Trophoblast cell (in vitro differentiated cells and primary cell): ENCODE results near the gene EEIG1.

ENCODE experiments used
- DNase-seq, 2 donors: peaks; one replicate each; pipeline ENCODE4 v3.0.0-alpha.2; 2016
- H2AFZ ChIP-seq: 2 replicates; pipeline ENCODE4 v1.6.1; 2013; ENCODE audit warnings: low read length, moderate library complexity, mild to moderate bottlenecking; ENCODE audit not compliant: insufficient read depth, poor library complexity
- H2AK5ac ChIP-seq: 2 replicates; pipeline ENCODE4 v1.6.1; 2013; ENCODE audit warnings: mild to moderate bottlenecking, low read length
- H2BK120ac ChIP-seq: 2 replicates; pipeline ENCODE4 v1.6.1; 2013; ENCODE audit warnings: low read length, mild to moderate bottlenecking, moderate library complexity; ENCODE audit not compliant: insufficient read depth, poor library complexity
- H2BK12ac ChIP-seq: 2 replicates; pipeline ENCODE4 v1.6.1; 2013; ENCODE audit warnings: mild to moderate bottlenecking, low read length, moderate library complexity
- H2BK5ac ChIP-seq: 2 replicates; pipeline ENCODE4 v1.6.1; 2013; ENCODE audit warnings: low read length, low read depth, moderate library complexity, mild to moderate bottlenecking; ENCODE audit not compliant: poor library complexity
- H3K14ac ChIP-seq: 2 replicates; pipeline ENCODE4 v1.6.1; 2013; ENCODE audit warnings: mild to moderate bottlenecking, low read length
- H3K18ac ChIP-seq: 2 replicates; pipeline ENCODE4 v1.6.1; 2013; ENCODE audit warnings: mild to moderate bottlenecking, low read length
- H3K23ac ChIP-seq: 2 replicates; pipeline ENCODE4 v1.6.1; 2013; ENCODE audit warnings: low read length
- H3K27ac ChIP-seq: 2 replicates; pipeline ENCODE4 v1.5.1; 2013; ENCODE audit warnings: low read depth, mild to moderate bottlenecking, inconsistent platforms, low read length, moderate library complexity
- H3K27me3 ChIP-seq: 2 replicates; pipeline ENCODE4 v1.6.1; 2013; ENCODE audit warnings: inconsistent platforms, mild to moderate bottlenecking, low read length, moderate library complexity; ENCODE audit not compliant: insufficient read depth
- H3K36me3 ChIP-seq, 2 experiments: 1 replicate in 1 of 2; 2 replicates in 1 of 2; pipeline ENCODE4 v1.6.1; 2013; ENCODE audit warnings: low read length in 2 of 2, mild to moderate bottlenecking in 2 of 2, moderate library complexity in 1 of 2; ENCODE audit not compliant: insufficient read depth in 2 of 2, control insufficient read depth in 1 of 2
- H3K4ac ChIP-seq: 2 replicates; pipeline ENCODE4 v1.6.1; 2013; ENCODE audit warnings: low read depth, mild to moderate bottlenecking, low read length, moderate library complexity
- H3K4me1 ChIP-seq, 2 experiments: 1 replicate in 1 of 2; 2 replicates in 1 of 2; pipeline ENCODE4 v1.6.1; 2013; ENCODE audit warnings: low read length in 2 of 2, mild to moderate bottlenecking in 2 of 2, moderate library complexity in 1 of 2; ENCODE audit not compliant: insufficient read depth in 2 of 2, control insufficient read depth in 1 of 2
- H3K4me2 ChIP-seq: 2 replicates; pipeline ENCODE4 v1.6.1; 2013; ENCODE audit warnings: inconsistent platforms, mild to moderate bottlenecking, low read length, moderate library complexity
- H3K4me3 ChIP-seq: 2 replicates; pipeline ENCODE4 v1.5.1; 2013; ENCODE audit warnings: mild to moderate bottlenecking, low read depth, low read length, inconsistent platforms
- H3K79me1 ChIP-seq: one replicate; pipeline ENCODE4 v1.6.1; 2013; ENCODE audit warnings: low read length
- H3K79me2 ChIP-seq: 2 replicates; pipeline ENCODE4 v1.6.1; 2013; ENCODE audit warnings: low read length, mild to moderate bottlenecking; ENCODE audit not compliant: control insufficient read depth, insufficient read depth, poor library complexity
- H3K9ac ChIP-seq: 2 replicates; pipeline ENCODE4 v1.6.1; 2013; ENCODE audit warnings: mild to moderate bottlenecking, low read length
- H3K9me3 ChIP-seq: 2 replicates; pipeline ENCODE4 v1.6.1; 2013; ENCODE audit warnings: low read depth, mild to moderate bottlenecking, control low read depth, inconsistent platforms, low read length; ENCODE audit not compliant: insufficient read depth
- H4K12ac ChIP-seq: 2 replicates; pipeline ENCODE4 v1.6.1; 2013; ENCODE audit warnings: low read depth, mild to moderate bottlenecking, low read length, moderate library complexity
- H4K8ac ChIP-seq: 2 replicates; pipeline ENCODE4 v1.6.1; 2013; ENCODE audit warnings: low read depth, mild to moderate bottlenecking, low read length, moderate library complexity
- H4K91ac ChIP-seq: one replicate; pipeline ENCODE4 v1.6.1; 2013; ENCODE audit warnings: low read depth, mild to moderate bottlenecking, low read length, moderate library complexity
- WGBS: extraction: QIAGEN DNeasy Blood & Tissue Kit; methylation state at CpG from one replicate; pipeline ENCODE4 v1.1.7; 2013; ENCODE audit warnings: missing lambda C conversion rate; ENCODE audit not compliant: insufficient read length, insufficient coverage; ENCODE audit errors: extremely low coverage; 5-methylcytosine and 5-hydroxymethylcytosine counted together

EEIG1 gene

GRCh38 chr9:127967151-127967809, 13.5 kb downstream of the EEIG1 start:
- peak overlapping the region; percentile 40 for H3K18ac ChIP-seq
- peaks cover 16% of the 10 kb centered on the region for H3K79me1 ChIP-seq
- H2AFZ ChIP-seq = peak overlapping the region; percentile 23
- H3K23ac ChIP-seq = no peak overlapping the region
- H3K36me3 ChIP-seq = peaks cover 1% of the 10 kb centered on the region in 2 experiments
- H2BK12ac ChIP-seq = peak overlapping the region; percentile 13
- peaks cover 50% of the 10 kb centered on the region for H3K79me2 ChIP-seq
- no peak overlapping the region for H3K4me3 ChIP-seq
- H4K91ac ChIP-seq = peak overlapping the region; percentile 15
- peaks cover 51 to 73% of the 10 kb centered on the region in 2 experiments for H3K4me1 ChIP-seq
- no peak overlapping the region for H4K8ac ChIP-seq
- H3K9ac ChIP-seq = no peak overlapping the region
- peak overlapping the region; percentile 35 for H3K14ac ChIP-seq
- DNase-seq = no peak
- H2BK120ac ChIP-seq = no peak overlapping the region
- H2AK5ac ChIP-seq = peak overlapping the region; percentile 34
- no peaks in the 10 kb centered on the region for H3K9me3 ChIP-seq
- peak overlapping the region; percentile 91 for H3K4ac ChIP-seq
- no CpG with 5 or more reads among the region's 9 CpGs for WGBS
- no peak overlapping the region for H2BK5ac ChIP-seq
- H3K27ac ChIP-seq = no peak overlapping the region
- no peak overlapping the region for H4K12ac ChIP-seq
- H3K4me2 ChIP-seq = no peak overlapping the region
- no peaks in the 10 kb centered on the region for H3K27me3 ChIP-seq

DNA sequence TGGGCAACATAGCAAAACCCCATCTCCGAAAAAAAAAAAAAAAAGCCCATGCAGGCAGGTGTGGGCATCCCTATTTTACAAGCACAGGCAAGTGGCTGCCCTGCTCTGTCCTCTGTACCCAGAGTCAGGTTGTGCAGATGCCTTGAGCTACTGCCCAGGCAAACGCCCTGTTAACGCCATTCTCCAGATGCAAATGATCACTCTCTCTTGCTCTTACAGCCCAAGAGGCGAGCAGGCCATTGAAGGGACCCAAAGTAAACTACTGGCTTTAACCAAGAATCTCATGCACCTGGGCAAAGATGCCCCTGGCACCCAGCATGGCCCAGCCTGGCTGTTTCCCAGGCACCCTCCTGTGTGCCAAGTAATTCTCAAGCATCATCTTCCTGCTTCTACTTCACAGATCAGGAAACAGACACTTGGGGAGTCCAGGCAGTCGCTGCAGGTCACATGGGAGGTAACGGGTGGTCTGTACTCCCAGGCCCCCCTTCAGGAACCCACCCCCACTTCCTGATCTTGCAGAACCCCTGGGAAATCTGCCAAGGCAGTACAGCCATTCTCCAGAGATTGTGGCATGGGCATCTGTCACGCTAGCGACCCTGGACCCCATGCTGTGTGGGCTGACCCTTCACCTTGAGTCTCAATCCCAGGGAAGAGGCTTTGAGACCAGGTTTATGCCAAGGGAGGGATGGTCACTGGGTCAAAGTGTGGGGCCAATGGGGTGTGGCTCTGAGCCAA, 14.2 kb downstream of the EEIG1 start:
- Histone ChIP-seq H3K18ac (no peak overlapping the region), H4K12ac (no peak overlapping the region), H3K4me3 (no peak overlapping the region), H3K4ac (peak overlapping the region; percentile 91), H3K27ac (no peak overlapping the region), H3K4me1 (peaks cover 44 to 66% of the 10 kb centered on the region in 2 experiments), H2AFZ (no peak overlapping the region), H3K4me2 (no peak overlapping the region), H4K8ac (no peak overlapping the region), H3K27me3 (no peaks in the 10 kb centered on the region), H3K79me1 (peaks cover 13% of the 10 kb centered on the region), H2BK5ac (no peak overlapping the region), H3K14ac (no peak overlapping the region), H2AK5ac (no peak overlapping the region), H3K9me3 (peaks cover 3% of the 10 kb centered on the region), H4K91ac (no peak overlapping the region), H3K79me2 (peaks cover 43% of the 10 kb centered on the region), H3K36me3 (peaks cover 0 to 2% of the 10 kb centered on the region in 2 experiments), H3K23ac (no peak overlapping the region), H3K9ac (no peak overlapping the region), H2BK120ac (no peak overlapping the region), H2BK12ac (no peak overlapping the region)
- no peak for DNase-seq
- no CpG with 5 or more reads among the region's 8 CpGs for WGBS

- H3K9me3 ChIP-seq = peaks cover 3% of the 10 kb centered on the region
- no peak for DNase-seq
- H3K79me1 ChIP-seq = peaks cover 13% of the 10 kb centered on the region
- no peaks in the 10 kb centered on the region for H3K27me3 ChIP-seq
- peak overlapping the region; percentile 49 for H3K18ac ChIP-seq
- peak overlapping the region; percentile 35 for H3K4ac ChIP-seq
- H4K8ac ChIP-seq = peak overlapping the region; percentile 18
- peaks cover 45 to 64% of the 10 kb centered on the region in 2 experiments for H3K4me1 ChIP-seq
- H3K27ac ChIP-seq = peak overlapping the region; percentile 14
- no CpG with 5 or more reads among the region's 6 CpGs for WGBS
- H3K14ac ChIP-seq = peak overlapping the region; percentile 12
- H3K4me2 ChIP-seq = no peak overlapping the region
- H4K91ac ChIP-seq = peak overlapping the region; percentile 28
- H3K79me2 ChIP-seq = peaks cover 40% of the 10 kb centered on the region
- peak overlapping the region; percentile 0 for H4K12ac ChIP-seq
- H2AK5ac ChIP-seq = no peak overlapping the region
- no peak overlapping the region for H3K4me3 ChIP-seq
- H3K23ac ChIP-seq = no peak overlapping the region
- peak overlapping the region; percentile 10 for H2BK5ac ChIP-seq
- H3K36me3 ChIP-seq = peaks cover 0 to 2% of the 10 kb centered on the region in 2 experiments
- no peak overlapping the region for H3K9ac ChIP-seq
- peak overlapping the region; percentile 19 for H2AFZ ChIP-seq
- H2BK120ac ChIP-seq = peak overlapping the region; percentile 21
- no peak overlapping the region for H2BK12ac ChIP-seq
Observed at GRCh38 chr9:127965953-127966352, 14.8 kb downstream of the EEIG1 start.

GRCh38 chr9:127963359-127964064, 17.3 kb downstream of the EEIG1 start:
- Histone ChIP-seq H4K12ac (no peak overlapping the region), H3K4me1 (peaks cover 37 to 51% of the 10 kb centered on the region in 2 experiments), H3K36me3 (peaks cover 0 to 2% of the 10 kb centered on the region in 2 experiments), H3K4me3 (no peak overlapping the region), H2AK5ac (peak overlapping the region; percentile 20), H4K91ac (peak overlapping the region; percentile 1), H3K27me3 (no peaks in the 10 kb centered on the region), H3K79me1 (peaks cover 11% of the 10 kb centered on the region), H3K14ac (peak overlapping the region; percentile 0), H3K4ac (peak overlapping the region; percentile 66), H2AFZ (no peak overlapping the region), H3K23ac (no peak overlapping the region), H3K18ac (peak overlapping the region; percentile 2), H2BK120ac (no peak overlapping the region), H4K8ac (no peak overlapping the region), H3K9me3 (peaks cover 3% of the 10 kb centered on the region), H3K27ac (no peak overlapping the region), H3K4me2 (no peak overlapping the region), H3K9ac (no peak overlapping the region), H2BK12ac (no peak overlapping the region), H2BK5ac (no peak overlapping the region), H3K79me2 (peaks cover 35% of the 10 kb centered on the region)
- DNase-seq = no peak
- no CpG with 5 or more reads among the region's 19 CpGs for WGBS
